22Rv1 (cell line): ENCODE results near the gene DIP2C.

Experiments
- CTCF ChIP-seq: fragments of 450-650 bp; IDR thresholded peaks from 2 replicates; pipeline ENCODE4 v1.5.1; 2017; ENCODE audit warnings: mild to moderate bottlenecking
- ZFX ChIP-seq: fragments of 450-650 bp; IDR thresholded peaks from 2 replicates; pipeline ENCODE4 v1.6.1; 2017; ENCODE audit warnings: antibody characterized with exemption, borderline replicate concordance

GRCh38 chr10:569961-570627 lies 119.4 kb downstream of the DIP2C start:
- no peak for TF ChIP-seq CTCF
- TF ChIP-seq ZFX, result no peak
